Neural crest cell (in vitro differentiated cells): ENCODE results near the gene UGT1A9. TPM values are rescaled to one million over a fixed set of nuclear protein-coding genes. Genes with fewer than 3 reads are reported as not detected.

Experiments used
- DNase-seq: peaks from one replicate; pipeline ENCODE4 v3.0.0; 2021; ENCODE audit warnings: low read depth, mixed read lengths, low spot score
- H3K27ac Mint-ChIP-seq: one replicate; pipeline ENCODE4 v1.8.0; 2021; ENCODE audit warnings: mild to moderate bottlenecking, mixed read lengths; ENCODE audit not compliant: unreplicated experiment
- H3K27me3 Mint-ChIP-seq: 2 replicates; pipeline ENCODE4 v1.8.0; 2021; ENCODE audit warnings: low read depth, mild to moderate bottlenecking, mixed read lengths
- H3K36me3 Mint-ChIP-seq: 2 replicates; pipeline ENCODE4 v1.8.0; 2021; ENCODE audit warnings: low read depth, mild to moderate bottlenecking, mixed read lengths
- H3K4me1 Mint-ChIP-seq: 2 replicates; pipeline ENCODE4 v1.8.0; 2021; ENCODE audit warnings: mixed read lengths
- H3K4me3 Mint-ChIP-seq: one replicate; pipeline ENCODE4 v1.8.0; 2021; ENCODE audit warnings: mild to moderate bottlenecking, mixed read lengths
- H3K9me3 Mint-ChIP-seq: 2 replicates; pipeline ENCODE4 v1.8.0; 2021; ENCODE audit warnings: mixed read lengths
- total RNA-seq: library from RNA; stranded (reverse); gene quantifications from 2 replicates; pipeline ENCODE4 v1.2.1, GENCODE V29; 2021
- TF ChIP-seq, protein P1 (sequence below): fragments of 200-600 bp; sonication (generic); conservative IDR thresholded peaks from 2 replicates; pipeline ENCODE4 v1.5.0; 2021; ENCODE audit warnings: antibody characterized with exemption, mild to moderate bottlenecking

Gene UGT1A9
- total RNA-seq, 1 donor from 2014 or later, result not detected

DNA sequence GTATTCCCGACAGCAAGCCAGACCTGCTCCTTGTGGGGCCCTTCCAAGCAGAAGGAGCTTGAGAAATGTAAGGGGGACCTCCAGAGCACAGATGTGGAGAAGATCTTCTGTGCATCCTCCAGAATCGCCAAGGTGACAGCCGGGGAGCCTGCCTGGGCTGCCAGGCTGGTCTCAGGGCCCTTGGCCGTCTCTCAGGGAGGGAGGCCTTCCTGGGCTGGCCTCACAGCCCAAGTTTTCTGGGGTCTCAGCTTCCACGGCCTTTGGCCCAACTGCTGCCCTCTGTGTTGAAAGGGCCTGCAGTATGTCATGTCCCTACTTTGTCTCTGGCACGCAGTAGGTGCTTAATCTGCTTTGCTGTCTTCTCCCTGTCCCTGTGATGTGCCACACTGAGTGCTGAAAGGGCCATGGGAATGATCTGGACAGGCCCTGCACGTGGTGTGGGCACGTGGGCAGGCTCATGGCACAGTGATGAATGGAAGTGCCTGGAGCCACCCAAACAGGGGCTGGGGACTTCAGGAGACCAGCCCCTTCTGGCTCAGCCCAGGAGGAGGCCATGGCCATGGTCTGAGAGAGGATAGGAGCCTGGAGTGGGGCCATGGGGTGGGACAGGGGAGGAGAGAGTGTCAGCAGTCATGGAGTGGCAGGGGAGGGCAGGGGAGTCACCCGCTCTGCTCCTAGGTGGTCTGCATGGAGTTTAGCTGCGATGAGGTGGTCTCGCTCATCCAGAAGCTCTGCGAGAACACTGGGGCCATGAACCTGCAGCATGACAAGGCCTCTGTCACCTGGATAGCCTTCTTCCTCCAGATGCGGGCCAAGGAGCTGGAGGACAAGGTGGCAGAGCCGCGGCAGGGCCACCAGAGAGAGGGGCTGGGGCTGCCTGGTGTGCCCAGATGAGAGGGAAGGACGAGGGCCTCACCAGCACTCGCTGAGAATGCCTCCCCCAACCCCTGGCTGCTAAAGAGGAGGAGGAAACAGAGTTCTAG, 147.2 kb downstream of the UGT1A9 start:
- Mint-ChIP-seq H3K27me3 (no peaks in the 10 kb centered on the region), H3K27ac (no peak overlapping the region)

DNA sequence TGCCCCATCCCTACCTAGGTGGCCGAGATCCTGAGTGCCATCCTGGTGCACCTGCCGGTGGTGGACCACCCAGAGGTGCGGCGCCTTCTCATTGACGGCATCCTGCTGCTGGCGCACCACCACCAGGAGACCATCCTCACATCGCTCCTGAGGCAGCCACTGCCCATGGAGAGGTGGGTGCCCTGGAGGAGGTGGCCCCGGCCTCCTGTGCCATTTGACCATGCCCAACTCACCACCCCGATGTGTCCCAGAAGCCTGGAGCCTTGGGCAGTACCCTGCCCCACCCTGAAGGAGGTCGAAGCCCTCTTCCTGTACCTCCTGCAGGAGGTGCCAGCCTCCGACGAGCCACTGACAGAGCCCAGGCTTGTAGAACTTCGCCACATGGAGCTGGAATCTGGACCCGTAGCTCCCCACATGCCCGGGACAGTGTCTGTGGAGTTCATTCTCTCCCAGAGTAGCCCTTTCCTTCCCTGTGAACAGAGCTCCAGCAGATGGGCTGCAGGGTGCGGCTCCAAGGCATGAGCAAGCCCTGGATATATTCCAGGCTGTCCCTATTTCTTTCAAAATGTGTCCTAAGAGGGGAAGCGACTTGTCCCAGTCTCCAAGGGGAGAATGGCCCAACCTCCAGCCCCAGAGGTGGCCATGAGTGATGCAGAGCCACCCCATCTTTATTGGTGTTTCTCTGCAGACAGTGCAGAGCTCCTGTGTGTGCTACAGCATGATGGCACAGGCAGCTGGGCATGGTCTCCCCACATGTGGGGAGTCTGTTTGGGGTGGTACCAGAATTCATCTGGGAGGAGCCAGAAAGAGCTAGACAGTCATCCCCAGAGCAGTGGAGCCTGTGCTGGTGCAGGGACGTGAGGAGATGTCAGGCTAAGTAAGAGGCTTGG, 148.4 kb downstream of the UGT1A9 start:
- Mint-ChIP-seq H3K9me3 (no peaks in the 10 kb centered on the region), H3K36me3 (no peaks in the 10 kb centered on the region), H3K4me3 (no peak overlapping the region), H3K4me1 (peaks cover 12% of the 10 kb centered on the region), H3K27me3 (no peaks in the 10 kb centered on the region), H3K27ac (peak overlapping the region; percentile 57)
- TF ChIP-seq, protein P1, sequence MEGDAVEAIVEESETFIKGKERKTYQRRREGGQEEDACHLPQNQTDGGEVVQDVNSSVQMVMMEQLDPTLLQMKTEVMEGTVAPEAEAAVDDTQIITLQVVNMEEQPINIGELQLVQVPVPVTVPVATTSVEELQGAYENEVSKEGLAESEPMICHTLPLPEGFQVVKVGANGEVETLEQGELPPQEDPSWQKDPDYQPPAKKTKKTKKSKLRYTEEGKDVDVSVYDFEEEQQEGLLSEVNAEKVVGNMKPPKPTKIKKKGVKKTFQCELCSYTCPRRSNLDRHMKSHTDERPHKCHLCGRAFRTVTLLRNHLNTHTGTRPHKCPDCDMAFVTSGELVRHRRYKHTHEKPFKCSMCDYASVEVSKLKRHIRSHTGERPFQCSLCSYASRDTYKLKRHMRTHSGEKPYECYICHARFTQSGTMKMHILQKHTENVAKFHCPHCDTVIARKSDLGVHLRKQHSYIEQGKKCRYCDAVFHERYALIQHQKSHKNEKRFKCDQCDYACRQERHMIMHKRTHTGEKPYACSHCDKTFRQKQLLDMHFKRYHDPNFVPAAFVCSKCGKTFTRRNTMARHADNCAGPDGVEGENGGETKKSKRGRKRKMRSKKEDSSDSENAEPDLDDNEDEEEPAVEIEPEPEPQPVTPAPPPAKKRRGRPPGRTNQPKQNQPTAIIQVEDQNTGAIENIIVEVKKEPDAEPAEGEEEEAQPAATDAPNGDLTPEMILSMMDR, result no peak
- no peak for DNase-seq

More for the DNA sequence above, 147.2 kb downstream of the UGT1A9 start:
- DNase-seq, result no peak
- Mint-ChIP-seq H3K4me3 (no peak overlapping the region), H3K4me1 (peaks cover 12% of the 10 kb centered on the region), H3K9me3 (no peaks in the 10 kb centered on the region), H3K36me3 (no peaks in the 10 kb centered on the region)
- TF ChIP-seq, protein P1, result no peak

DNA sequence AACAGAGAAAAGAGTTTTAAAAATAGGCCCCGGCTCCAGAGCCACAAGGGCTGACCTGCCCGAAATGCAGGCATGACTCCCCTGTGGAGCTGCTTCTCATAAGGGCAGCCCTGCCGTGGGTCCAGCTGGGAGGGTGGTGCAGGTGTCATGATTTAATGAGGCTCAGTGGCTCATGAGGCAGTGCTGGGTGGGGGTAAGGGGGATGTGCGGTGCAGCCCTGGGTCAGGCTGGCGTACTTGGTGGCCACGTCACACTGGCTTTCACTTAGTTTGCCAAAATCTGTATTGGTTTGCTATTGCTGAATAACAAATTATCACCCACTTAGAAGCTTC, 149.0 kb downstream of the UGT1A9 start:
- H3K4me3 Mint-ChIP-seq, result no peak overlapping the region
- H3K27me3 Mint-ChIP-seq, result no peaks in the 10 kb centered on the region
- TF ChIP-seq, protein P1, result no peak
- no peak overlapping the region for H3K27ac Mint-ChIP-seq
- H3K9me3 Mint-ChIP-seq, result no peaks in the 10 kb centered on the region
- H3K36me3 Mint-ChIP-seq, result no peaks in the 10 kb centered on the region
- peaks cover 12% of the 10 kb centered on the region for H3K4me1 Mint-ChIP-seq
- no peak for DNase-seq

DNA sequence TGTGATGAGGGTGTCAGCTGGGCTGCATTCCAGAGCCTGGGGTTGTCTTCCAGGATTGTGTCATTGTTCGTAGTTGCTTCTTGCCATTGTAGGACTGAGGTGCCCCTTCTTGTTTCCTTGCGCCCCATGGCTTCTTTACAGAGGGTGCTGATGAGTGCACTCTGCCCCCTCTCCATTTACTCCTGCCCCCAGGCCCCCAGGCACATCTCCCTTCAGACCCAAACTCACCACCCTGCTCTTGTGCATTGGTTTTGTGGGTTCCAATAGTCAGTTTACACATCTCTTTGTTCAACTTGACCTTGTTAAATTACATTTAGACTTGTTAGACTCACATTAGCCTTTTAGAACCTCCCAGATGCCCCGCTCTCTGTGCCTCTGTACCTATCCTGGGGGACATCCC, 149.5 kb downstream of the UGT1A9 start:
- TF ChIP-seq, protein P1, result no peak
- DNase-seq, result no peak
- no peaks in the 10 kb centered on the region for H3K9me3 Mint-ChIP-seq
- H3K4me3 Mint-ChIP-seq, result no peak overlapping the region
- peaks cover 9% of the 10 kb centered on the region for H3K4me1 Mint-ChIP-seq
- no peaks in the 10 kb centered on the region for H3K27me3 Mint-ChIP-seq
- no peak overlapping the region for H3K27ac Mint-ChIP-seq
- no peaks in the 10 kb centered on the region for H3K36me3 Mint-ChIP-seq

DNA sequence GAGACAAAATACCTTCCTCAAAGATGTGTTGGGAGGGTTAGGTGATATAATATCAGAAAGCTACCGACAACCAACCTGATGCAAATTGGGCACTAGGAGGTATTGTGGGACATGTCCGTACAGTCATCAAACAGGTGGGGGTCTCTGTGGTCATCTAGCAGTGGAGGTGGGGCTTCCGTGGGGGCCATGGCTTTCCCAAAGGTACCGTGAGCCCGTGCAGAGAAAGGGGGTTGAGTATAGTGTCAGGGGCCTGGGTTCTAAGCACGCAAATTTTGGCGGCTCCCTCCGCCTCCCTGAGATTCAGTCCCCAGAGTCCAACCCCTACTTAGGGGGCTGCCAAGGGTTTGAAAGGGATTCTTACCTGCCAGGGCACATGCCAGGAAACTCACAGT, 150.0 kb downstream of the UGT1A9 start:
- Mint-ChIP-seq H3K27me3 (no peaks in the 10 kb centered on the region), H3K27ac (no peak overlapping the region), H3K4me1 (peaks cover 4% of the 10 kb centered on the region), H3K4me3 (no peak overlapping the region), H3K36me3 (no peaks in the 10 kb centered on the region), H3K9me3 (no peaks in the 10 kb centered on the region)
- DNase-seq, result no peak
- TF ChIP-seq, protein P1, result no peak
